Neural crest cell (in vitro differentiated cells): ENCODE data around the gene KDM5B. TPM values are rescaled to one million over a fixed set of nuclear protein-coding genes. Genes with fewer than 3 reads are reported as not detected.

ENCODE experiments used
- DNase-seq: peaks from one replicate; pipeline ENCODE4 v3.0.0; 2021; ENCODE audit warnings: low read depth, mixed read lengths, low spot score
- H3K27ac Mint-ChIP-seq: one replicate; pipeline ENCODE4 v1.8.0; 2021; ENCODE audit warnings: mild to moderate bottlenecking, mixed read lengths; ENCODE audit not compliant: unreplicated experiment
- H3K27me3 Mint-ChIP-seq: 2 replicates; pipeline ENCODE4 v1.8.0; 2021; ENCODE audit warnings: low read depth, mild to moderate bottlenecking, mixed read lengths
- H3K36me3 Mint-ChIP-seq: 2 replicates; pipeline ENCODE4 v1.8.0; 2021; ENCODE audit warnings: low read depth, mild to moderate bottlenecking, mixed read lengths
- H3K4me1 Mint-ChIP-seq: 2 replicates; pipeline ENCODE4 v1.8.0; 2021; ENCODE audit warnings: mixed read lengths
- H3K4me3 Mint-ChIP-seq: one replicate; pipeline ENCODE4 v1.8.0; 2021; ENCODE audit warnings: mild to moderate bottlenecking, mixed read lengths
- H3K9me3 Mint-ChIP-seq: 2 replicates; pipeline ENCODE4 v1.8.0; 2021; ENCODE audit warnings: mixed read lengths
- total RNA-seq: library from RNA; stranded (reverse); gene quantifications from 2 replicates; pipeline ENCODE4 v1.2.1, GENCODE V29; 2021
- TF ChIP-seq, protein P1 (sequence below): fragments of 200-600 bp; sonication (generic); conservative IDR thresholded peaks from 2 replicates; pipeline ENCODE4 v1.5.0; 2021; ENCODE audit warnings: antibody characterized with exemption, mild to moderate bottlenecking

Gene KDM5B
- total RNA-seq, 1 donor from 2014 or later: 158 TPM

DNA sequence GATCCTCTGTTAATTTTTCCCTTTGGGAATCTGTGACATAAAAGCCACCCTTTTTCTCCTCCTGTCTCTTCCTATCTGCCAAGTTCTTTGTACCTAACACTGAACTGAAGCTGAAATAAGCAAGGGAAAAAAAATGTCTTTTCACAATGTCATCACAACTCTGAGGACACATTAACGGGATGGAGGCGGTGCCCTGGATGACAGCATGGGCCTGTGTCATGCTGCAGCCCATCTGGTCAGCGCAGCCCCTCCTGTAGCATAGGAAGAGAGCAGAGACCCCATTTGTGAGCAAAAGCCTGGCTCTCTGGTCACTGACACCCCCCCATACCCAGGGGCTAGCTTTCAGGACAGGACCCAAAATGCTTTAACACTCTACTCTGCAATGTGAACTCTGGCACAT is 120.4 kb downstream of the KDM5B start:
- Mint-ChIP-seq H3K36me3 (no peaks in the 10 kb centered on the region), H3K27me3 (peaks cover 54% of the 10 kb centered on the region), H3K4me1 (peaks cover 19% of the 10 kb centered on the region), H3K9me3 (no peaks in the 10 kb centered on the region), H3K27ac (no peak overlapping the region), H3K4me3 (no peak overlapping the region)
- TF ChIP-seq, protein P1, sequence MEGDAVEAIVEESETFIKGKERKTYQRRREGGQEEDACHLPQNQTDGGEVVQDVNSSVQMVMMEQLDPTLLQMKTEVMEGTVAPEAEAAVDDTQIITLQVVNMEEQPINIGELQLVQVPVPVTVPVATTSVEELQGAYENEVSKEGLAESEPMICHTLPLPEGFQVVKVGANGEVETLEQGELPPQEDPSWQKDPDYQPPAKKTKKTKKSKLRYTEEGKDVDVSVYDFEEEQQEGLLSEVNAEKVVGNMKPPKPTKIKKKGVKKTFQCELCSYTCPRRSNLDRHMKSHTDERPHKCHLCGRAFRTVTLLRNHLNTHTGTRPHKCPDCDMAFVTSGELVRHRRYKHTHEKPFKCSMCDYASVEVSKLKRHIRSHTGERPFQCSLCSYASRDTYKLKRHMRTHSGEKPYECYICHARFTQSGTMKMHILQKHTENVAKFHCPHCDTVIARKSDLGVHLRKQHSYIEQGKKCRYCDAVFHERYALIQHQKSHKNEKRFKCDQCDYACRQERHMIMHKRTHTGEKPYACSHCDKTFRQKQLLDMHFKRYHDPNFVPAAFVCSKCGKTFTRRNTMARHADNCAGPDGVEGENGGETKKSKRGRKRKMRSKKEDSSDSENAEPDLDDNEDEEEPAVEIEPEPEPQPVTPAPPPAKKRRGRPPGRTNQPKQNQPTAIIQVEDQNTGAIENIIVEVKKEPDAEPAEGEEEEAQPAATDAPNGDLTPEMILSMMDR: no peak
- no peak for DNase-seq

DNA sequence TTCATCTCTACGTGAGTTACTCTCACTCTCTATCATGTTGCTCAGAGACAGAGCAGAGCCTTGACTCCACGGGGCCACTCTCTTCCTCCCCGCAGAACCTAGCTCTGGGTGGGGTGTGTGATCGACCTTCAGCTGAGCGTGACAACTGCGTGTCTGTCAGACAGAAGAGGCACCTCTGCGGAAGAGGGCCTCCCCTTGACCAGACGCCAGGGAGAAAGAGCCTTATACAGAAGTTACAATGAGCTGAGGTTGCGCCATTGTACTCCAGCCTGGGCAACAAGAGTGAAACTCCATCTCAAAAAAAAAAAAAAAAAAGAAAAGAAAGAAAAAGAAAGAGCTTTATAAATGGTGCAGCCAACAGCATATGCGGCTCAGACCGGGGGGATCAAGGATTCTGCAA is 120.9 kb downstream of the KDM5B start:
- TF ChIP-seq, protein P1: no peak
- H3K36me3 Mint-ChIP-seq: no peaks in the 10 kb centered on the region
- no peak for DNase-seq

DNA sequence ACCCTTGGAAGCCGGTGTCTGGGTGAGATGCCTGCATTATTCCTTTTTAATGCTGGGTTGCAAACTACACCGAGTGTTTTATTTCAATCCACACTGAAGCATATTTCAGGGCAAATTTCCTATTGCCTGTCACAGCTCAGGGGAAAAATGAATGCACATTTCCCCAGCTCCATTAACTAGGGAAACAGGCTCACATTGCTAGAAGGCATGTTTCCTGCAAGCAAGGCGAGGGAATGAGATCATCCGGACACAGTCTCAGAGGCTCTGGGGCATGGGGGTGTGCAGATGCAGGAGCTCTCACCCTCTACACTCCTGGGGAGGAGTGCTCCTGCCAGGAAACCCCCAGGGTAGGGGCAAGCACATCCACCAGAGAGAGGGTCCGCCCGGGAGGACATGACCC is 122.6 kb downstream of the KDM5B start:
- TF ChIP-seq, protein P1: no peak
- Mint-ChIP-seq H3K36me3 (no peaks in the 10 kb centered on the region), H3K27me3 (peaks cover 53% of the 10 kb centered on the region), H3K27ac (no peak overlapping the region), H3K4me1 (peaks cover 19% of the 10 kb centered on the region), H3K4me3 (no peak overlapping the region), H3K9me3 (no peaks in the 10 kb centered on the region)
- no peak for DNase-seq

More for the DNA sequence above, 120.9 kb downstream of the KDM5B start:
- H3K9me3 Mint-ChIP-seq: no peaks in the 10 kb centered on the region
- peaks cover 57% of the 10 kb centered on the region for H3K27me3 Mint-ChIP-seq
- H3K27ac Mint-ChIP-seq: no peak overlapping the region
- H3K4me1 Mint-ChIP-seq: peaks cover 19% of the 10 kb centered on the region
- no peak overlapping the region for H3K4me3 Mint-ChIP-seq

DNA sequence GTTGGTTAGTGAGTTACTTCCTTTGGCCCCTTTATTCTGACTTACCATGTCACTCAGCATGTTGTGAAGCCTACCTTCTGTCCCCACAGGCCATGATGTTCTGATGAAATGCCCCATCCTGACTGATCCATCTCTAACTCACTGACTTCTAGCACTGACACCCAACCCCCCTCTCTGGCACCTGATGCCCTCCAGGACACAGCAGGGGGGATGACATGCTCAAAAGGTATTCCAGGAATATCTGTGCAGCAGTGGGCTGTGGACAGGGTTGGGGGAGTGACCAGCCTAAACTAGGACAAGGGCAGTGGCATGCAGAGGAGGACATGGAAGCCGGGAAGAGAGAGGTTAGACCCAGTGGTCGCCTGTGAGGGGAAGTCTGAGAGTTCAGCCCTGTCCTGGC is 123.5 kb downstream of the KDM5B start:
- Mint-ChIP-seq H3K27ac (no peak overlapping the region), H3K36me3 (no peaks in the 10 kb centered on the region), H3K4me3 (no peak overlapping the region), H3K4me1 (peaks cover 19% of the 10 kb centered on the region), H3K27me3 (peaks cover 50% of the 10 kb centered on the region), H3K9me3 (no peaks in the 10 kb centered on the region)
- TF ChIP-seq, protein P1: no peak
- no peak for DNase-seq

DNA sequence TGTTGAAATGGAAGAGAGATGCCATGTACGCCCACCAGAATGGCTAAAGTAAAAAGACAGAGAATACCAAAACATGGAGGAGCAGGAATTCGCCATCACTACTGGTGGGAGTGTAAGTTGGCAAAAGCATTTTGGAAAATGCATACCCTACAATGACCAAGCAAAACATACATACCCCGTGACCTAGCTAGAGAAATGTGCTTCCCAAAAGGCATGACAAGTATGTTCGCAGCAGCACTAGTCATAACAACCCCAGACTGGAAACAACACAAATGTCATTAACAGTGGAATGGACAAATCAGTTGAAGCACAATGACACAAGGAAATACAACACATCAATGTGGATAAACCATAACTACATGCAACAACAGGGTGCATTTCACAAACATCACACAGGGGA is 125.2 kb downstream of the KDM5B start:
- TF ChIP-seq, protein P1: no peak
- Mint-ChIP-seq H3K4me3 (no peak overlapping the region), H3K27ac (no peak overlapping the region), H3K9me3 (no peaks in the 10 kb centered on the region), H3K36me3 (no peaks in the 10 kb centered on the region), H3K27me3 (peaks cover 46% of the 10 kb centered on the region), H3K4me1 (peaks cover 14% of the 10 kb centered on the region)
- no peak for DNase-seq

DNA sequence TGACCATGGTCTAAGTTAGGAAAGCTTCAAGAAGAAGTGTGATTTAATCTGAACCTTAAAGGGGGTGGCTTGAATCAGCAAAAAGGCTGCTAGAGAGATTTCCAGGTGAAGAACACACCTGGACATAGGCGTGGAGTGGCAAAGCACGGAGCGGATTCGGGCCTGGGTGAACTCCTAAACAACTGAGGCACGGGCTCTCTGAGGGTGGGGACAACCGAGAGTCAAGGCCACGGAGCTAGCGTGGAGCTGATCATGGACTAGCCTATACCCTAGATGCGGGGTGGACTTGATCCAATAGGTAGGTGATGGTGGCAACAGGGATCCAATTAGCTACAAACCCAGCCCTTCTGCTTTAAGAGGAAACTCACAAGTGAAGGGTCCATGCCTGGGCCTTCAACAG is 125.7 kb downstream of the KDM5B start:
- Mint-ChIP-seq H3K9me3 (no peaks in the 10 kb centered on the region), H3K36me3 (no peaks in the 10 kb centered on the region), H3K4me1 (peaks cover 9% of the 10 kb centered on the region), H3K27me3 (peaks cover 46% of the 10 kb centered on the region), H3K4me3 (no peak overlapping the region), H3K27ac (no peak overlapping the region)
- TF ChIP-seq, protein P1: no peak
- no peak for DNase-seq
